Smooth muscle cell of the brain vasculature (primary cell): ENCODE results near the gene INPP5F.

ENCODE experiments used
- DNase-seq: peaks from one replicate; pipeline ENCODE4 v3.0.0-alpha.2; 2012; ENCODE audit warnings: low read depth, low spot score

INPP5F gene, protein sequence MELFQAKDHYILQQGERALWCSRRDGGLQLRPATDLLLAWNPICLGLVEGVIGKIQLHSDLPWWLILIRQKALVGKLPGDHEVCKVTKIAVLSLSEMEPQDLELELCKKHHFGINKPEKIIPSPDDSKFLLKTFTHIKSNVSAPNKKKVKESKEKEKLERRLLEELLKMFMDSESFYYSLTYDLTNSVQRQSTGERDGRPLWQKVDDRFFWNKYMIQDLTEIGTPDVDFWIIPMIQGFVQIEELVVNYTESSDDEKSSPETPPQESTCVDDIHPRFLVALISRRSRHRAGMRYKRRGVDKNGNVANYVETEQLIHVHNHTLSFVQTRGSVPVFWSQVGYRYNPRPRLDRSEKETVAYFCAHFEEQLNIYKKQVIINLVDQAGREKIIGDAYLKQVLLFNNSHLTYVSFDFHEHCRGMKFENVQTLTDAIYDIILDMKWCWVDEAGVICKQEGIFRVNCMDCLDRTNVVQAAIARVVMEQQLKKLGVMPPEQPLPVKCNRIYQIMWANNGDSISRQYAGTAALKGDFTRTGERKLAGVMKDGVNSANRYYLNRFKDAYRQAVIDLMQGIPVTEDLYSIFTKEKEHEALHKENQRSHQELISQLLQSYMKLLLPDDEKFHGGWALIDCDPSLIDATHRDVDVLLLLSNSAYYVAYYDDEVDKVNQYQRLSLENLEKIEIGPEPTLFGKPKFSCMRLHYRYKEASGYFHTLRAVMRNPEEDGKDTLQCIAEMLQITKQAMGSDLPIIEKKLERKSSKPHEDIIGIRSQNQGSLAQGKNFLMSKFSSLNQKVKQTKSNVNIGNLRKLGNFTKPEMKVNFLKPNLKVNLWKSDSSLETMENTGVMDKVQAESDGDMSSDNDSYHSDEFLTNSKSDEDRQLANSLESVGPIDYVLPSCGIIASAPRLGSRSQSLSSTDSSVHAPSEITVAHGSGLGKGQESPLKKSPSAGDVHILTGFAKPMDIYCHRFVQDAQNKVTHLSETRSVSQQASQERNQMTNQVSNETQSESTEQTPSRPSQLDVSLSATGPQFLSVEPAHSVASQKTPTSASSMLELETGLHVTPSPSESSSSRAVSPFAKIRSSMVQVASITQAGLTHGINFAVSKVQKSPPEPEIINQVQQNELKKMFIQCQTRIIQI

DNA sequence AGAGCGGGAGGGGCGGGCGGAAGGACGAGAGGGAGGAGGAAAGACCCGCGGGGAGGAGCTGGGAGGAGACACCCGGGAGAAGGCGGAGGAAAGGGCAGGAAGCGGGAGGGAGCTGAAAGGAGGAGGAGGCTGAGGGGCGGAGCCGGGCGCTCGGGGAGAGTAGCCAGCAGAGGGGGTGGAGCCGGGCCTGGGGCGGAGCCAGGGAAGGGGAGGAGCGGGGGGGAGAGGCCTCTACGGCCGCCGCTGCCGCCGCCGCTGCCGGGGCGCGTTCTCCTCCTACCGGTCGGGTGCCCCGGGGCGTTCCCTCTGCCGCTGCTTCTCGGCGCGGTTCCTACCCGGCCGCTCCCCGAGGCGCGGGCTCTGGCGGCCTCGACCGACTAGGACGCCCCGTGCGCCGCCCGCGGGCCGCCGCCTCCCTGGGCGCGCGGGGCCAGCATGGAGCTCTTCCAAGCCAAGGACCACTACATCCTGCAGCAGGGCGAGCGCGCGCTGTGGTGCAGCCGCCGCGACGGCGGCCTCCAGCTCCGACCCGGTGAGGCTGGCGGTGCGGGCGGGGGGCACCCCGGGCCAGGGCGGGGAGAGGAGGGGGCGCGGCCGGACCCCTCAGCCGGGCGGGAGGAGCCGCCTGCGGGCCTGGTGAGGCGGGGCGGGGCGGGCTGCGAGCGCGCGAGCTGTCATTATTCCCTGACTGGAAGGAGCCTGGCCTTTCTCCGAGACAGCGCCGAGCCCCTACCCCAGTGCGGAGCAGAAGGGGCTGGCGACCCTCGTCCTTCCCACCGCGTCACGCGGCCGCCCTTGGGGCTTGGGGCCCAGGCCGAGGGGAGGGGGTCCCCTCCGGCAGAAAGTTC is at the start of gene INPP5F:
Gene INPP5F (plus strand): TSS at position 223 of the 848 bp plus-strand sequence. CDS start 213 bp downstream, at position 436.
- peak; percentile 93 for DNase-seq

DNA sequence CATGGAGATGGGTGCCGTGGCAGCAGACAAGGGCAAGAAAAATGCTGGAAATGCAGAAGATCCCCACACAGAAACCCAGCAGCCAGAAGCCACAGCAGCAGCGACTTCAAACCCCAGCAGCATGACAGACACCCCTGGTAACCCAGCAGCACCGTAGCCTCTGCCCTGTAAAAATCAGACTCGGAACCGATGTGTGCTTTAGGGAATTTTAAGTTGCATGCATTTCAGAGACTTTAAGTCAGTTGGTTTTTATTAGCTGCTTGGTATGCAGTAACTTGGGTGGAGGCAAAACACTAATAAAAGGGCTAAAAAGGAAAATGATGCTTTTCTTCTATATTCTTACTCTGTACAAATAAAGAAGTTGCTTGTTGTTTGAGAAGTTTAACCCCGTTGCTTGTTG is 48.7 kb upstream of the INPP5F start:
- DNase-seq: no peak

DNA sequence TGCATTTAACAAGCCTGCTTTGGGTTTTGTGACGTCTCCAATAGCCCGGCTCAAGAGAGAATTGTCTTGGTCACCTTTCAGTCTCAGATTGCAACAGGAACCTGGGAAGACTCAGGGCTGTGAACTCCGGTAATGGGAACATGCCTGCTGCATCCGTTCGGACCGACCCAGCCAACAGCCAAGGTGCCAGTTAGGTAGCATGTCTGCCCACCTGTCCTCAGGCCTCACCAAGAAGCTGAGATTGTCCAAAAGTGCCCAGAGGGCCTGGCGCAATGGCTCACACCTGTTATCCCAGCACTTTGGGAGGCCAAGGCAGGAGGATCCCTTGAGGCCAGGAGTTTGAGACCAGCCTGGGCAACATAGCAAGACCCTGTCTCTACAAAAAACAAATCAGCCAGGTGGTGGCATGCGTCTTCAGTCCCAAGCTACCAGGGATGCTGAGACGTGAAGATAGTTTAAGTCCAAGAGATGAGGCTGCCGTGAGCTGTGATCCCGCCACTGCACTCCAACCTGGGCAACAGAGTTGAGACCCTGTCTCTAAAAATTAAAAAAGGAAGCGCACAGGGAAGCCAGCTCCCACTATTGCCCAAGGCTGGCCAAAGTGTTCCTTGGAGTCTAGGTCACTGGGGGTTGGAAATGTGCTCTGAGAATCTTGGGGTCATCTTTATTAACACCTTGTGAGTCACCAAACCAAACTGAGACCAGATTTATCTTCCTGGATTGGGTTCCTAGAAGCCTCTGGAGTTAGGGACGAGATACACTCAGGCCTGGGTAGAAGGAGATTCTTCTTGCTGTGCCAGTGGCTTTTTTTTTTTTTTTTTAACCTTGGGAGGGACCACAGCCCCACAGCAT is 47.7 kb upstream of the INPP5F start:
- DNase-seq: no peak

DNA sequence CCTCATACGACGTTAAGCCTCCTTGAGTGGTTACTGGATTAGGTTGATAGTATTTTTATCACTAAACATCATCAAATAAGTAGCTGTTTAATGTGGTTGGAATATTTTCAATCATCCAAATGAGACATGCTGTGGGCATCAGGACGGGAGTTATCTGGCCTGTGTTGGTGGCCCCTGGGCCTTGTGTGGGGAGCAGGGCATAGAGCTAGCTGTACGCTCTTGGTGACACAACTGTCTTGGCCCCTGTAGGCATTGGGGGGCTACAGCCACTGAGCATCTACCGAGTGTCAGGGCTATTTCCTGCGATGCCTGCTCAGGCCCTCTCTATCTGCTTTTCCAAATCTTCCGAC is 46.4 kb upstream of the INPP5F start:
- DNase-seq: no peak

DNA sequence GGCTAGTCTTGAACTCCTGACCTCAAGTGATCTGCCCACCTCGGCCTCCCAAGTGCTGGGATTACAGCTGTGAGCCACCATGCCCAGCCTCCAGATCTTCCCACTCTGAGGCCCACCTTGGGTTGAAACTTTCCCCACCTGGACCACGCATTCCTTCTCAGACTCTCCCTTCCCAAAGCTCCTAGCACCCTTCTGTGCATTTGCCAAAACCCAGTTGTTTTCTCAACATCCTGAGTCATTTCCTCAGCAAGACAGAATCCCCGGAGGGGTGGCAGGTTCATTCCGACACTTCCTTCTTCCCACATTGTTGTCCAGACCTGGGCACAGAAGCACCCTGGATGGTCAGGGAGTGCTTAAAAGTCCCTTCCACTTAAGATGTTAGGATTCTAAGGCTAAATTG is 45.8 kb upstream of the INPP5F start:
- no peak for DNase-seq

DNA sequence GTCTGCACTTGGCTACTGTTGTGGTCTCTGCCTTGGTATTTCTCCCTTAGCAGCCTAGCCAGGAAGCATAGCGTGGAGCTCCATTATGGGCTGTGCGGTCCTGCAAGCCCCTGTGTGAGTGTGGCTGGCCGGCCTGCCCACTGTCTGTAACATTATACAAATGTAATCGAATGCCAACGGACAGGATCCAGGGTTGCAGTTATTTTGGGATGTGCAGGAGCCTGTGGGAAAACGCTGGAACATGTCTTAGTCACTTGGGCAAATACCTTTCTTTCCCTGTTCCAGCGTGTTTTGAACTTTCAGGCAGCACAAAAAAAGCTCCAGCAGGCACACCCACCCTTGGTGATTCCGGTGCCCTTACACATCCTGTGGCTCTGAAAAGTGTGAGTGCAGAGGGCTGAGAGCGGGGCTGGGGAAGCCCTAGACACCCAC is 45.2 kb upstream of the INPP5F start:
- no peak for DNase-seq

DNA sequence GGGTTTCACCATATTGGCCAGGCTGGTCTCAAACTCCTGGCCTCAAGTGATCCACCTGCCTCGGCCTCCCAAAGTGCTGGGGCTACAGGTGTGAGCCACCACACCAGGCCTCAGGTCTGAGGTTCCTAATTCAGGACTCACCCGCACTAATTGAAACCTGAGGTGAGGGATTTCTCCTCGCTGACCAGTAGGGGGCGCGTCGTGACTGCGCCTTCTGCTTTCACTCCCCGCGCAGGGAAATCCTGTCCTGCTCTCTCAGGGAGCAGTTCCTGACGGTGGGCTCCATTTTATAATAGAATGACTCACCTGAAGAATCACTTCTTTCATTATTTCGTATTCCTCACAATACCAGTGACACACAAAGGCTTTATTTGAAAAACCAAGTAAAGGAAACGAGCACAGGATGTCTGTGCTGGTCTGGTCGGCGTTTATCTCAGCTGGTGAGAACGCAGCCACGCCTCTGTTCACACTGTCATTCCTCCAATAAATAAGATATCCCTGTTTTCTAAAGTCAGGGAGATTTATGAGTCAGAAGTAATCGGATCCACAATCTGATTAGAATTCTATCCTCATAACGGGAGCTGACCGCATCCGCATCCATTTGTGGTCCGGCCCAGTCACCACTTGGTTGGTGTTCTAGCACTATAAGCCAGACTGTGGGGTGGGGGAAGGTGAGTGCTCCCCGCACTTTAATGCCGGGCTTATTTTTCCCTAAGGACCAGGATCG is 39.2 kb upstream of the INPP5F start:
- peak; percentile 58 for DNase-seq

DNA sequence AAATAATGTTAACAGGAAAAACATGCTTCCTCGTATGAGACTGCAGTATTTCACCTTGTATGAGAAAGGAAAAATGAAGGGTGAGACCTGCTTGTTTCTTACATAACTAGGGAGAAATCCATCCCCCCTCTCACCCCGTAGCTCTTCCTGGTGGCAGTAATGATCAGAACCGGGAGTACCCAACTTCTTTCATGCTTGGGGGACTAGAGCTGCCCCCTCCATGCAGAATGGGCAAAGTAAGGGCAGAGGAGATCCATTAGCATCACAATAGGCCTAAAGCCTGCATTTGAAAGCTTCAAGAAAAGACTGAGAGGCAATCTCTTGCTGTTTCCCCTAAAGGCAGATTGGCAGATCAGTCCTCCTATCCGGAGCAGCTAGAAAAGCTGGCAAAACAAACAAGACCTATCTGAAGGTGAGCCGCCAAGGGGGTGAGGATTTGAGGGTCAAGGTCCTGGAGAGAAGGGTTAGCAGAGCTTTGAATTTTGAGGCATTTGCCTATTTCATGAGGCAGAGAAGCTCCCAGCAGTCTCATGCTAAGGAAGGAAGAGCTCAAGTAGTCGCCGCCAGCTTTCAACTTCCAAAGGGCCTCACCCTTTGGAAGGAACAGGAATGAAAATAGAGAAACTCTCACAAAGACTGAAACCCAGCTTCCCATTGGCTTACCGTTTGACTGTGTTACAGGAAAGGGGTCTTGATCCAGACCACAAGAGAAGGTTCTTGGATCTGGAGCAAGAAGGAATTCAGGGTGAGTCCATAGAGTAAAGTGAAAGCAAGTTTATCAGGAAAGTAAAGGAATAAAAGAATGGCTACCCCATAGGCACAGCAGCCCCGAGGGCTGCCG is 38.4 kb upstream of the INPP5F start:
- no peak for DNase-seq

DNA sequence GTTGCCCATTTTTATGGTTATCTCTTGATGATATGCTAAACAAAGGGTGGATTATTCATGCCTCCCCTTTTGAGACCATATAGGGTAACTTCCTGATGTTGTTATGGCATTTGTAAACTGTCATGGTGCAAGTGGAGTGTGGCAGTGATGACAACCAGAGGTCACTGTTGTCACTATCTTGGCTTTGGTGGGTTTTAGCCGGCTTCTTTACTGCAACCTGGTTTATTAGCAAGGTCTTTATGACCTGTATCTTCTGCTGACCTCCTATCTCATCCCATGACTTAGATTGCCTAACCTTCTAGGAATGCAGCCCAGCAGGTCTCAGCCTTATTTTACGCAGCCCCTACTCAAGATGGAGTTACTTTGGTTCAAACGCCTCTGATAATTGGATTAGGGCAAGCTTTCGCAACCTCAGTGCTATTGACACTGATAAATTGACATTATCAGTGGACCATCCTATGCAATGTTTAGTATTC is 37.8 kb upstream of the INPP5F start:
- no peak for DNase-seq

DNA sequence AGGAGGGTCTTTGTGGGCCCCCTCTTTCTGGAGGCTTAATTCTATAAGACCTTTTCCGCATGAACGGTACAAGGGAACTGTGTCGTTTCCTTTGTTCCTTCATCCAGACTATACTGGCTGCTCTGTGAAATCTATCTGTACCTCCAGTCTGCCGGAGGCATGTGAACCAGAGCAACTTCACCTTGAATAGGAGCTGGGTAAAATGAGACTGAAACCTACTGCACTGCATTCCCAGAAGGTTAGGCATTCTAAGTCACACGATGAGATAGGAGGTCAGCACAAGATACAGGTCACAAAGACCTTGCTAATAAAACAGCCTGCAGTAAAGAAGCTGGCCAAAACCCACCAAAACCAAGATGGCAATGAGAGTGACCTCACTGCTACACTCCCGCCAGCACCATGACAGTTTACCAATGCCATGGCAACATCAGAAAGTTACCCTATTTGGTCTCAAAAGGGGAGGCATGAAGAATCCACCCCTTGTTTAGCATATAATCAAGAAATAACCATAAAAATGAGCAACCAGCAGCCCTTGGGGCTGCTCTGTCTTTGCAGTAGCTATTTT is 36.8 kb upstream of the INPP5F start:
- DNase-seq: no peak

DNA sequence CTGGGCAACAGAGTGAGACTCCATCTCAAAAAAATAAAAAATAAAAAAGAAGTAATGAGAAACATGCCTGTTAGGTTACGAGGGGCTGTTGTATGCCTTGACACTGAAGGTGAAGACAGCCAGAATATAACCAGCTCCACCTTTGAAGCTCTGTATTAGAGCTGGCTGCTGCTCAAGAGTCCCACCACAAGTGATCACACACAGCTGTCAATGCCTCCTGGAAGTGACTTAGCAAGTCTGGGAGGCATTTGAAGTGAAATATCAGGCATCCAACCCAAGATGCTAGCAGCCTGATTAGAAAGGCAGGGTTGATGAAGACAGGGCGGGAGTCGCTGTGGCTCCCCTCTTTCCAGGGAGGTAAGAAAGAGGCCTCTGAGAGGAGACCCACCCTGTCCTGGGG is 34.1 kb upstream of the INPP5F start:
- no peak for DNase-seq

DNA sequence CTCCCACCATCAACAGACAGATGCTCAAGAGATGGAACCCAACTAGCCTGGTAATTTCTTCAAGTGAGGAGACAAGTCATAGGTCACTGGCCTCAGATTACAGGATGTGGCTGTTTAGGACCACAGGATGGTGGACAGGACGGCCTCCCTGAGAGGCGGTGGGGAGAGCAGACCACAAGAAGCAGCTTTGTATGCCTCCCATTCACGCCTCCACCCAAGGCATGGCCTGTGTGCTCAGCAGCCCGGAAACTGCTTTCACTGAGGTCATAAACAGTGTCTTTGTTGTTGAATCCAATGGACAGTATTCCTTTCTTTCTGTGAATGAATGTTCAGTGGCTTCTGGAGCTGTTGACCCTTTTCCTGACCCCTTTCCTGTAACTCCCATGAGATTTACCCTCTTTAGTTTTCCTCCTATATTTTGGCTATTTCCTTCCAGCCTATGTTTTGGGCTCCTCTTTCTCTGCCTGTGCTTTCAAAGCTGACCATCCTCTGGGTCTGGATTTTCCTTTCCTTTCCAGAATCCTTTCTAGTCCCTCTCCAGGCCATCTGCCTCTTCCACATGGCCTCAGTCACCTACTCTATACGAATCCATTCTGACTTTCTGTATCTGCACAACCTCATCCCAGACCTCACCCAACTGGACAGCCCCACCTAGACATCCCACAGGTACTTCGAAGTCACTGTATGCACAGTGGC is 32.4 kb upstream of the INPP5F start:
- DNase-seq: no peak

DNA sequence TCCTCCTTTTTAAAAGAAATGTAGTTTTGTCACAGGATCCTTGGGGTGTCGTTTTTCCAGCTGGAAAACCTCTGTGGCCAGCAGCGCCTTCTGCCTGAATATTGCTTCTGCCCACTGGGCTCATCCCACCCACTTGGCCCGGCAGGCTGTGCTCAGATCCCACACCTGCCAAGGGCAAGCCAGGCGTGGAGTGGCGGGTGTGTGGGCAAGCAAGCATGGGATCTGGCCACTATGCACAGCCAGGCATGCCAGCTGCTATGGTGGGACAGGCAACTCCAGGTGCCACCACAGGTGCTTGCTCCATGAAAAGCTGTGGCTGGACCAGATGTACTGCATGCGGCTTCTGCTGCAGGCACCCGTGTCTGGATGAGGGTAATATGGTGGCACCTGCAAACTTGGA is 31.2 kb upstream of the INPP5F start:
- DNase-seq: no peak

DNA sequence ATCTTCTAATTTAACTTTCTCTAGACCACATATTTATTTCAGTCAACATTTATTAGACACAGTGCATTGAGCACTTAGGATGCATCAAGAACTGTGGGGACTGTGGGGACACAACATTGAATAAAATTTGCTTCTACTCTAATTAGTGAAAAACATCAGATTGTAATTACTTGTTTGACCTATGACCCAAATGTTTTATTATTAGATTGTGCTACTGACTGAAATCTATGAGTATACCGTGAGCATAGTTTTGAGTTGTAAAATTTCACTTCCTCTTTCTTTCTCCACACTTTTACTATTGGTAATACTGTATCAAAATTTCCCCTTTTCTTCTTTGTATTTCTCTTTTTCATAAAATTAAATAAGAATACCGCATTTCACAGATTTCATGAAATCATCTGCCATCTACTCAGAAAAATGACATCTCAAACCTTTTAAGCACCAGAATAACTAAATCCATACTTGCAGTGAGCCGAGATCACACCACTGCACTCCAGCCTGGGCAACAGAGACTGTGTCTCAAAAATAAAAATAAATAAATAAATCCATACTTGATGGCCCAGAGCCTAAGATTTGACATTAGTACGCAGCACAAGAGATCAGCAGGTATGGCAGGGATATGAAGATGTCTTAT is 25.4 kb upstream of the INPP5F start:
- DNase-seq: no peak

DNA sequence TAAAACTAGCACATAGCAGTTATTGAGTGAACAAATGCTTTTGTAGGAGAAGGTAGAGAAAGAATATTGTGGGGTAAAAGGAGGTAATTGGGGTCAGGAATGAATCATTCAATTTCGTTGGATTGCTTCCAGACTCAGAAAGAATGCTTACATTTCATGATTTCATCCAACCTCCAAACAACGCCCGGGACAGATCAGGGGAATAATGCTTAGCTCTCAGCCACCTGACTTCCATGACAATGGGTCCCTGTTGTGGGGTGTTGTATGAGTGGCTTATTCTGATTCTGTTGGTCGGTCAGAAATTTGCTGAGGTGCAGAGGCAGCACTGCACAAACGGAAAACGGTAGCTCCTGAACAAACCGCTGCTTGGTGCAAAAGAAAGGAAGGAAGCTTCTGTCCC is 24.0 kb upstream of the INPP5F start:
- no peak for DNase-seq

DNA sequence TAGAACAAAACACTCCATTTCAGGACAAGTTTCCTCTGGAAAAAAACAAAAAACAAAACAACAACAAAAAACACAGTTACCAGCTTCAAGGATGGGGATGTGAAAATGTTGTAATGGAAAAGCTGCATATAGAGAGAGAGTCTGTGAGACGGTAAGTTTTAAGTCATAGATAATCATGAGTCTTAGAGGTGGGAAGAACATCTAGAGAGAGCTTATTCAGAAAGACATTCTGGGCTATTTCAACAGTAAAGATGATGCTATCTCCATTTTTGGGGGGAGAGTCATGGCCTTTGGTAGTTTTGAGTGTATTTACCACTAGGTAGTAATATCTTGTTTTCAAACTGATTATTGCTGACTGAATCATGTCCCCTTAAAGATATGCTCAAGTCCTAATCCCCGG is 23.3 kb upstream of the INPP5F start:
- no peak for DNase-seq

DNA sequence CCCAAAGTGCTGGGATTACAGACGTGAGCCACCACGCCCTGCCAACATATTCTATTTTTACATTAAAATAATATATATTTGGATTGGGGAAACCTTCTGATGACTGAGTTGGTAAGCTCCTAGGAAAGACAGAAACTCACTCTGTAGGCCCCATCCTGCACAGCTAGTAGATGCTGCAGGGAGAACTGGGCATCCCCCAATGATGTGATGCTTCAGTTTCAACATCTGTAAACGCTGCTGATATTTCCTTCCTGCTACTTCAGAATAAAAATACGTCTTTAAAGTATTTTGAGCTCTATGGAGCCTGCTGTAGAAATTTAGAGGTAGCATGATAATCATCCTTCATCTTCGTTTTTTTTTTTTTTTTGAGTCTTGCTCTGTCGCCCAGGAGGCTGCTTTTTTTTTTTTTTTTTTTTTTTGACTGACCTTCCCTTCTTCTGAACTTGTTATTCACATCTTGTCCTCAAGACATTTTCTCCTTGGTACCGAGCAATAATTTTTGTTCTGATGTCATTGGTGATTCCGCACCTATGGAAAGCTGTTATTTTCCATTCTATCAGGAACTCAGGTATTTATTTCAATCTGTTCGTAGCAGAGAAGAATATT is 21.8 kb upstream of the INPP5F start:
- DNase-seq: no peak
